Neuronal stem cell (in vitro differentiated cells): Measurements from ENCODE around the gene IFT80.

Experiments
- DNase-seq: peaks from one replicate; pipeline ENCODE4 v3.0.0-alpha.2; 2013; ENCODE audit warnings: low spot score
- H2AFZ ChIP-seq: one replicate; pipeline ENCODE4 v1.6.1; 2013; ENCODE audit warnings: mild to moderate bottlenecking, low read length, inconsistent platforms
- H2AK5ac ChIP-seq: 2 replicates; pipeline ENCODE4 v1.6.1; 2013; ENCODE audit warnings: low read depth, mild to moderate bottlenecking, inconsistent platforms, low read length, moderate library complexity, mixed read lengths
- H2BK120ac ChIP-seq: 2 replicates; pipeline ENCODE4 v1.6.1; 2013; ENCODE audit warnings: low read depth, mild to moderate bottlenecking, inconsistent platforms, low read length, moderate library complexity, mixed read lengths
- H2BK12ac ChIP-seq: one replicate; pipeline ENCODE4 v1.6.1; 2013; ENCODE audit warnings: low read length, inconsistent platforms
- H2BK15ac ChIP-seq: 2 replicates; pipeline ENCODE4 v1.6.1; 2013; ENCODE audit warnings: mild to moderate bottlenecking, low read length, inconsistent platforms, mixed read lengths
- H2BK5ac ChIP-seq: one replicate; pipeline ENCODE4 v1.6.1; 2013; ENCODE audit warnings: inconsistent platforms, mild to moderate bottlenecking, low read length, moderate library complexity
- H3K14ac ChIP-seq: one replicate; pipeline ENCODE4 v1.6.1; 2013; ENCODE audit warnings: low read length, inconsistent platforms
- H3K18ac ChIP-seq: 2 replicates; pipeline ENCODE4 v1.6.1; 2013; ENCODE audit warnings: low read length, inconsistent platforms
- H3K23ac ChIP-seq: 2 replicates; pipeline ENCODE4 v1.6.1; 2013; ENCODE audit warnings: low read depth, mild to moderate bottlenecking, mixed read lengths, low read length, inconsistent platforms; ENCODE audit not compliant: poor library complexity
- H3K27ac ChIP-seq: replicated peaks from 3 replicates; pipeline ENCODE4 v1.5.1; 2013; ENCODE audit warnings: low read length, inconsistent platforms
- H3K27me3 ChIP-seq, 3 experiments: 2 replicates each; pipeline ENCODE4 v1.6.1; 2013; ENCODE audit warnings: low read length in 3 of 3, mild to moderate bottlenecking in 2 of 3, inconsistent platforms in 1 of 3, low read depth in 1 of 3, mixed read lengths in 1 of 3, moderate library complexity in 1 of 3; ENCODE audit not compliant: control insufficient read depth in 3 of 3, insufficient read depth in 3 of 3
- H3K36me3 ChIP-seq, 2 donors: replicated peaks in 1 of 2; 2 replicates each; pipeline ENCODE4 v1.6.1; 2013; ENCODE audit warnings: low read length in 2 of 2; ENCODE audit not compliant: control insufficient read depth in 2 of 2, insufficient read depth in 2 of 2
- H3K4ac ChIP-seq: 2 replicates; pipeline ENCODE4 v1.6.1; 2013; ENCODE audit warnings: inconsistent platforms, mild to moderate bottlenecking, low read length, moderate library complexity
- H3K4me1 ChIP-seq, 2 donors: 1 replicate in 1 of 2; 2 replicates in 1 of 2; pipeline ENCODE4 v1.6.1; 2013; ENCODE audit warnings: low read length in 2 of 2, low read depth in 1 of 2; ENCODE audit not compliant: control insufficient read depth in 2 of 2, insufficient read depth in 1 of 2
- H3K4me2 ChIP-seq: one replicate; pipeline ENCODE4 v1.6.1; 2013; ENCODE audit warnings: mild to moderate bottlenecking, low read length, inconsistent platforms; ENCODE audit not compliant: insufficient read depth, poor library complexity, severe bottlenecking
- H3K4me3 ChIP-seq, 2 donors: 2 replicates each; pipeline ENCODE4 v1.5.1; 2013; ENCODE audit warnings: low read length in 2 of 2, mild to moderate bottlenecking in 2 of 2, inconsistent platforms in 1 of 2, moderate library complexity in 1 of 2
- H3K79me1 ChIP-seq: one replicate; pipeline ENCODE4 v1.6.1; 2013; ENCODE audit warnings: low read depth, mild to moderate bottlenecking, inconsistent platforms, low read length, moderate library complexity
- H3K9ac ChIP-seq: one replicate; pipeline ENCODE4 v1.6.1; 2013; ENCODE audit warnings: mild to moderate bottlenecking, low read depth, low read length, inconsistent platforms; ENCODE audit not compliant: poor library complexity
- H3K9me3 ChIP-seq, 2 donors: replicated peaks in 1 of 2; 2 replicates each; pipeline versions ENCODE3 to v1.6.1; 2013; ENCODE audit warnings: low read length in 2 of 2, mild to moderate bottlenecking in 2 of 2, inconsistent platforms in 1 of 2, low read depth in 1 of 2, mixed read lengths in 1 of 2, moderate library complexity in 1 of 2; ENCODE audit not compliant: control insufficient read depth in 2 of 2, insufficient read depth in 1 of 2
- H4K8ac ChIP-seq: one replicate; pipeline ENCODE4 v1.6.1; 2013; ENCODE audit warnings: low read depth, mild to moderate bottlenecking, inconsistent platforms, low read length, moderate library complexity
- H4K91ac ChIP-seq: one replicate; pipeline ENCODE4 v1.6.1; 2013; ENCODE audit warnings: low read length, low read depth, mild to moderate bottlenecking, inconsistent platforms; ENCODE audit not compliant: poor library complexity
- WGBS, 2 donors: extraction: QIAGEN DNeasy Blood & Tissue Kit; methylation state at CpG; one replicate each; pipeline ENCODE4 v1.1.7; 2013; ENCODE audit warnings: missing lambda C conversion rate in 2 of 2, mixed read lengths in 1 of 2; ENCODE audit not compliant: insufficient read length in 2 of 2, insufficient replicate concordance in 1 of 2; ENCODE audit errors: extremely low coverage in 2 of 2; 5-methylcytosine and 5-hydroxymethylcytosine counted together

Gene IFT80

DNA sequence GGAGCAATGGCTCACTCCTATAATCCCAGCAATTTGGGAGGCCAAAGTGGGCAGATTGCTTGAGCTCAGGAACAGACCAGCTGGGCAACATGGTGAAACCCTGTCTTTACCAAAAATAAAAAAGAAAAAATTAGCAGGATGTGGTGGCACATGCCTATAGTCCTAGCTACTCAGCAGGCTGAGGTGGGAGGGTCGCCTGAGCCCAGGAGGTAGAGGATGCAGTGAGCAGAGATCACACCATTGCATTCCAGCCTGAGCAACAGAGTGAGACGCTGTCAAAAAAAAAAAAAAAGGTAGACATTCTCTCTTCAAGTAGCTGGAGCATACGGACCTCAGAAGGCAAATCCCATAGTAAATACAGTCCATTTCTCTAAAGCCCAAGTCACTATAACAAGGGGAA, 180.9 kb downstream of the IFT80 start:
- Histone ChIP-seq H3K23ac (no peak overlapping the region), H3K18ac (no peak overlapping the region), H3K4me1 (peaks cover 0 to 6% of the 10 kb centered on the region in 2 donors), H3K36me3 (no peaks in the 10 kb centered on the region), H2AK5ac (no peak overlapping the region), H3K4me2 (no peak overlapping the region), H3K9ac (no peak overlapping the region), H3K14ac (no peak overlapping the region), H3K27me3 (peaks cover 0 to 62% (median under 1%) of the 10 kb centered on the region in 3 experiments), H3K79me1 (no peaks in the 10 kb centered on the region), H2BK15ac (no peak overlapping the region), H2AFZ (no peak overlapping the region), H4K8ac (no peak overlapping the region), H2BK120ac (no peak overlapping the region), H3K27ac (no peak overlapping the region), H3K4me3 (no peak overlapping the region), H2BK5ac (no peak overlapping the region), H4K91ac (no peak overlapping the region), H2BK12ac (no peak overlapping the region), H3K9me3 (no peaks in the 10 kb centered on the region), H3K4ac (no peak overlapping the region)
- no CpG with 5 or more reads among the region's 3 CpGs for WGBS, 2 donors
- no peak for DNase-seq

DNA sequence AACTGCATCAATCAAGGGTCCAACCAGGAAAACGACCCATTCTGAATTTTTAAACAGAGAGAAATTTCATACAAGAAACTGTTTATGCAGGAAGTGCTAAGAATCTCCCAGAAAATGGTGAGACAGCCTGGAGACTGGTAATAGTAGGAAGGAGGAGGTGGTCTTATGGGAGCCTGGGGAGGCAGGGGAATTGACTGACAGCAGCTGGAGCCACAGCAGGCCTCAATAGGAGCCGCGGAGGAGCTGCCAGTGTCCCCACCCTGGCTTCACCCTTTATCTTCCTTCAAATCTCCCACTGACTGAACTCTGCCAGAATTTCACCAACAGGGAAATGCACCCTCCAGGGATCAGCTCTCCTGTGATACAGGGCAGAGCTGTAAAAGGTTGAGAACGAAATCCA, 181.3 kb downstream of the IFT80 start:
- Histone ChIP-seq H2BK15ac (no peak overlapping the region), H4K91ac (no peak overlapping the region), H2AK5ac (no peak overlapping the region), H3K79me1 (no peaks in the 10 kb centered on the region), H4K8ac (no peak overlapping the region), H3K9me3 (no peaks in the 10 kb centered on the region), H2BK120ac (no peak overlapping the region), H3K23ac (no peak overlapping the region), H3K36me3 (no peaks in the 10 kb centered on the region), H3K4me1 (peaks cover 0 to 6% of the 10 kb centered on the region in 2 donors), H3K4me2 (no peak overlapping the region), H3K4me3 (no peak overlapping the region), H3K27me3 (peaks cover 0 to 57% (median 0%) of the 10 kb centered on the region in 3 experiments), H3K14ac (no peak overlapping the region), H2AFZ (no peak overlapping the region), H3K27ac (no peak overlapping the region), H3K9ac (no peak overlapping the region), H2BK12ac (no peak overlapping the region), H2BK5ac (no peak overlapping the region), H3K18ac (no peak overlapping the region), H3K4ac (no peak overlapping the region)
- no peak for DNase-seq
- WGBS, 2 donors = no CpG with 5 or more reads among the region's 4 CpGs

DNA sequence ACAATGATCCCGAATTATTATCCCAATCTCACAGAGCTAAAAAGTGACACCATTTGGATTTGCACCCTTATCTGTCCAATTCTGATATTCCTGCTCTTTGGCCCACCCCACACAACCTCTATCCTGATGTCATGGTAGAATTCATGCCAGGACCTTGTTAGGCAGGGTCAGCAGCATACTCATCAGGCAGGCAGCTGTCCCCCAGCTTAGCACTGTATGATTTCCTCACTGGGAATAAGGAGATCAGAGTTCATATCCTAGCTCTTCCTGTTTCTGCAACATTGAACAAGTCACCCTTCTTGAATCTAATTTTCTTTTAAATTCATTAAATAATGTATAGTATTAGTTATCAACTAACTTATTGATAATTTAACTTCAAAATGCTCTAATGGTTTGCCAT, 185.8 kb downstream of the IFT80 start:
- Histone ChIP-seq H3K9ac (no peak overlapping the region), H3K36me3 (no peaks in the 10 kb centered on the region), H2BK15ac (no peak overlapping the region), H3K4me2 (no peak overlapping the region), H3K23ac (no peak overlapping the region), H4K8ac (no peak overlapping the region), H3K27ac (no peak overlapping the region), H3K27me3 (peaks cover 0 to 19% (median 0%) of the 10 kb centered on the region in 3 experiments), H3K14ac (no peak overlapping the region), H3K9me3 (no peaks in the 10 kb centered on the region), H3K4me1 (peaks cover 0 to 6% of the 10 kb centered on the region in 2 donors), H3K4ac (no peak overlapping the region), H3K18ac (no peak overlapping the region), H2BK5ac (no peak overlapping the region), H2AK5ac (no peak overlapping the region), H4K91ac (no peak overlapping the region), H2AFZ (no peak overlapping the region), H3K79me1 (no peaks in the 10 kb centered on the region), H2BK12ac (no peak overlapping the region), H2BK120ac (no peak overlapping the region), H3K4me3 (no peak overlapping the region)
- no peak for DNase-seq
- no CpG with 5 or more reads among the region's 1 CpG for whole genome bisulfite sequencing, 2 donors

DNA sequence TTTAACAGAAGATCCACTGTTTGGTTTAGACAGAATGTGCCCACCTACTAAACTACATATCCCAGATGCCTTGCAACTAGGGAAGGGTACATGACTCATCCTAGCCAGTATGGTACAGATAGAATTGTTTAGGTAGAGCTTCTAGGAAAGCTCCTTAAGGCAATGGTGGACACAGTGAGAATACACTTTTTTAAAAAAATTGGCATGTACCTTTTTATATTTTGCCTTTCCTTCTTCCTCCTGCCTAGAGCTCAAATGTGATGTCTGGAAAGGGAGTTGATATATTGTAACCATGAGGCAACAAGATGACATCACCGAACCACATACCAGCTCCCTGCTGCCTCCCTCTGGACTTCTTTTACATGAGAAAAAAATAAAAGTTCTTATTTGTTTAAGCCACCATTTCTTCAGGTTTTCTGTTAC, 188.2 kb downstream of the IFT80 start:
- WGBS, 2 donors = no CpG with 5 or more reads among the region's 1 CpG
- no peak overlapping the region for H3K23ac ChIP-seq
- DNase-seq = no peak

More for the DNA sequence above, 188.2 kb downstream of the IFT80 start:
- no peak overlapping the region for H3K18ac ChIP-seq
- H2AK5ac ChIP-seq = no peak overlapping the region
- no peaks in the 10 kb centered on the region for H3K4me1 ChIP-seq
- no peak overlapping the region for H4K91ac ChIP-seq
- H3K4ac ChIP-seq = no peak overlapping the region
- no peak overlapping the region for H3K4me2 ChIP-seq
- no peak overlapping the region for H4K8ac ChIP-seq
- no peak overlapping the region for H2BK120ac ChIP-seq
- no peak overlapping the region for H3K9ac ChIP-seq
- H2AFZ ChIP-seq = no peak overlapping the region
- no peaks in the 10 kb centered on the region for H3K9me3 ChIP-seq
- no peak overlapping the region for H3K14ac ChIP-seq
- no peak overlapping the region for H2BK12ac ChIP-seq
- H2BK15ac ChIP-seq = no peak overlapping the region
- H2BK5ac ChIP-seq = no peak overlapping the region
- H3K4me3 ChIP-seq = no peak overlapping the region
- H3K79me1 ChIP-seq = no peaks in the 10 kb centered on the region
- no peaks in the 10 kb centered on the region for H3K36me3 ChIP-seq
- no peak overlapping the region for H3K27ac ChIP-seq
- H3K27me3 ChIP-seq = peaks cover 0 to 7% (median 2%) of the 10 kb centered on the region in 3 experiments
